Left lobe of liver (tissue), 2 donors: ENCODE measurements around the gene ANXA6. TPM values are rescaled to one million over a fixed set of nuclear protein-coding genes. Genes with fewer than 3 reads are reported as not detected.

Experiments used
- ATAC-seq: fragments of 200-7000 bp; cut with Tn5 transposase; one replicate; pipeline ENCODE4 v1.9.1; 2020; ENCODE audit warnings: mild to moderate bottlenecking, moderate library complexity
- DNase-seq: peaks from one replicate; pipeline ENCODE4 v3.0.0-alpha.2; 2020; ENCODE audit warnings: low spot score
- total RNA-seq: library from RNA; stranded (reverse); gene quantifications from one replicate; pipeline ENCODE4 v1.2.1, GENCODE V29; 2021
- donor health status: DM: no; HTN: no; CAD: no; lungs with moderate emphysema.
- donor health status: DM: no; HTN: yes; CAD: no.

ANXA6 gene
- total RNA-seq, 1 donor from 2014 or later = 232 TPM

DNA sequence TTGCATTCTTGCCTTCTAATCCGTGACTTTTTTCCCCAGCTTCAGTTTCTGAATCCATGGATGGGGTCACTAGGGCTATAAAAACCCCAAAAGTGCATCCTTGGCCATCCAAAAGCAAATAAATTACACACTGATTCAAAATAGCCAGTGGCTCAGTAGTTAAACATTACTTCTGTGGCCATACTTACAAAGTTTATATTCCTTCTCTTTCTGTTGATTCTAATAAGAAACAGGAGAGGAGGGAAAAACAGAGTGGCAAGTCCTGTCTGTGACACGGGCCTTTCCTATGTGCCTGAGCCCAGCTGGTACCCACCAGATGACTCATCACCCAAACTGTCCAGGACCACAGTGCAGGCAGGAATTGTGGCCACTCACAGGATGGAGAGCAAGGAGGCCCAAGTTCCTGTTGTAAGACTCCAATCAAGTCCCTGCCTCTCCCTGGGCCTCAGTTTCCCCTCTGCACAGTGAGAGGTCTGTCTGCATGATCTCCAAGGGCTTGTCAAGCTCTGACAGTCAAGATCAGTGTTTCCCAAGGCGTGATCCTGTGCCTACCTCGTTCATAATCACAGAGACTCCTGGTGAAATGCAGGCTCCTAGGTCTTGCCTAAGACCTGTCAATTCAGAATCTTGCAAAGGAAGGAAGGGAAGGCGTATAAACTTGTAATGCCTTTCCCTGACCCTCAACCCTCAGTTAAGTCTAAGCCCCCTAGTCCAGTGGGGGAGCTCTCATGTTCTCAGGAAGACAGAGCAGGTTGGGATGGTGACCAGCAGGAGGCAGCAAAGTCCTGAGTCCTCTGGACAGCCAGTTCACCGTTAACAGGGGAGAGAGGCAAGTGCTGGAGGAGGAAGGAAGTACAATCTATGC lies 106.3 kb downstream of the ANXA6 start:
- DNase-seq = peak; percentile 77
- peak; percentile 85 for ATAC-seq

Other genes starting within 250 kb of the ANXA6 start
- 199 TPM for gene GPX3, start 137.2 kb downstream of the ANXA6 start, total RNA-seq
- gene TNIP1, start 76.7 kb downstream of the ANXA6 start, total RNA-seq = 74.5 TPM
- gene CCDC69, start 66.3 kb upstream of the ANXA6 start, total RNA-seq = 29.2 TPM
- 13.2 TPM for gene GM2A, start 95.4 kb upstream of the ANXA6 start, total RNA-seq
- gene SLC36A3, start 146.0 kb upstream of the ANXA6 start, total RNA-seq = not detected
- gene SLC36A2, start 189.8 kb upstream of the ANXA6 start, total RNA-seq = not detected